HL-60/S4 treated with retinoic acid at 250 ng/mL for 4 days and 3 days (cell line): ENCODE measurements around the gene TJAP1.

Experiments used
- in situ Hi-C: fragments of 300-500 bp; cut with MboI; formaldehyde crosslinking; loops from 2 replicates; pipeline ENCODE4 v1.7.0; 2022; ENCODE audit warnings: low sequenced_read_pairs

The TJAP1 gene

GRCh38 chr6:43476746-43477145, 624 bp upstream of the TJAP1 start:
- in situ Hi-C loops: loop anchor here (25.0 kb wide), 1 partner anchor 214 kb away; no protein-coding TSS in a partner anchor

GRCh38 chr6:43478008-43478372, 620 bp downstream of the TJAP1 start:
- in situ Hi-C loops: loop anchor here (25.0 kb wide), 1 partner anchor 216 kb away; no protein-coding TSS in a partner anchor

- in situ Hi-C loops: loop anchor here (25.0 kb wide), 1 partner anchor 219 kb away; no protein-coding TSS in a partner anchor
Observed at GRCh38 chr6:43481075-43481474, 3.7 kb downstream of the TJAP1 start.

GRCh38 chr6:43481591-43482236, 4.3 kb downstream of the TJAP1 start:
- in situ Hi-C loops: loop anchor here (25.0 kb wide), 1 partner anchor 219 kb away; no protein-coding TSS in a partner anchor

- in situ Hi-C loops: loop anchor here (25.0 kb wide), 1 partner anchor 226 kb away; no protein-coding TSS in a partner anchor
Observed at GRCh38 chr6:43488667-43489276, 11.4 kb downstream of the TJAP1 start.

GRCh38 chr6:43489277-43490072, 12.1 kb downstream of the TJAP1 start:
- in situ Hi-C loops: loop anchor here (25.0 kb wide), 1 partner anchor 227 kb away; no protein-coding TSS in a partner anchor

- in situ Hi-C loops: loop anchor here (25.0 kb wide), 1 partner anchor 228 kb away; no protein-coding TSS in a partner anchor
Observed at GRCh38 chr6:43490523-43490939, 13.2 kb downstream of the TJAP1 start.

GRCh38 chr6:43491750-43492661, 14.6 kb downstream of the TJAP1 start:
- in situ Hi-C loops: loop anchor here (25.0 kb wide), 1 partner anchor 230 kb away; no protein-coding TSS in a partner anchor

GRCh38 chr6:43492673-43493072, 15.3 kb downstream of the TJAP1 start:
- in situ Hi-C loops: loop anchor here (25.0 kb wide), 1 partner anchor 230 kb away; no protein-coding TSS in a partner anchor

GRCh38 chr6:43493230-43493629, 15.9 kb downstream of the TJAP1 start:
- in situ Hi-C loops: loop anchor here (25.0 kb wide), 1 partner anchor 231 kb away; no protein-coding TSS in a partner anchor

- in situ Hi-C loops: loop anchor here (25.0 kb wide), 1 partner anchor 232 kb away; no protein-coding TSS in a partner anchor
Observed at GRCh38 chr6:43493833-43494232, 16.5 kb downstream of the TJAP1 start.

GRCh38 chr6:43494321-43494720, 17.0 kb downstream of the TJAP1 start:
- in situ Hi-C loops: loop anchor here (25.0 kb wide), 1 partner anchor 232 kb away; no protein-coding TSS in a partner anchor

- in situ Hi-C loops: loop anchor here (25.0 kb wide), 1 partner anchor 232 kb away; no protein-coding TSS in a partner anchor
Observed at GRCh38 chr6:43494766-43495165, 17.4 kb downstream of the TJAP1 start.

GRCh38 chr6:43495409-43495941, 18.1 kb downstream of the TJAP1 start:
- in situ Hi-C loops: loop anchor here (25.0 kb wide), 1 partner anchor 233 kb away; no protein-coding TSS in a partner anchor

- in situ Hi-C loops: loop anchor here (25.0 kb wide), 1 partner anchor 234 kb away; no protein-coding TSS in a partner anchor
Observed at GRCh38 chr6:43496370-43497128, 19.2 kb downstream of the TJAP1 start.

GRCh38 chr6:43497129-43497396, 19.7 kb downstream of the TJAP1 start:
- in situ Hi-C loops: loop anchor here (25.0 kb wide), 1 partner anchor 235 kb away; no protein-coding TSS in a partner anchor

GRCh38 chr6:43497689-43498088, 20.3 kb downstream of the TJAP1 start:
- in situ Hi-C loops: loop anchor here (25.0 kb wide), 1 partner anchor 235 kb away; no protein-coding TSS in a partner anchor

GRCh38 chr6:43498291-43498690, 20.9 kb downstream of the TJAP1 start:
- in situ Hi-C loops: loop anchor here (25.0 kb wide), 1 partner anchor 236 kb away; no protein-coding TSS in a partner anchor
